ENCODE results near the gene FRMD5. TPM values are rescaled to one million over a fixed set of nuclear protein-coding genes. Genes with fewer than 3 reads are reported as not detected.

Gene FRMD5
- total and polyA plus RNA-seq, 7 donors: 0.41 to 1.8 (median 0.92) TPM

DNA sequence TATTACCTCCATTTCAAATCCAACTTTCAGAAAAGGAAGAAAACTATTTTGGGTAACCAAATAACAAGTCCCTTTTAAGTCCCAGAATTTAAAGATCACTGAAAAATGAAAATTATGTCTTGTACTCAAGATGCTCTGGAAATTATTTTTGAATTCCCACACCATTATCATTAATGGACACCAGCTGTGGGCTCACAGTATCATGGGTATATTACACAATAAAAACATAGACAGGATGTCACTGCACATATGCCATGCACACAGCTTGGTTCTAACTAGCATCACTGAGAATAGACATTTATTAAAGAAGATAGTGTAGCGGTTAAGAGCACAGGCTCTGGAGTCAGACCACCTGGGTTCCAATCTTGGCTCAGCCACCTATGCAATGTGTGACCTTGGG is 130.4 kb downstream of the FRMD5 start:
- H3K4me1 ChIP-seq: no peaks in the 10 kb centered on the region
- no peak overlapping the region for H3K4me3 ChIP-seq
- TF ChIP-seq CTCF (IDR thresholded peaks at IDR 0.05) (no peak), POLR2AphosphoS5 (IDR thresholded peaks at IDR 0.05) (no peak), EP300 (IDR thresholded peaks at IDR 0.05) (no peak), POLR2A (IDR thresholded peaks at IDR 0.05) (no peak)
- DNase-seq: no peak
- no peaks in the 10 kb centered on the region for H3K27me3 ChIP-seq
- intact Hi-C loops (cut with DNase I): no loop called here
- H3K27ac ChIP-seq: no peak overlapping the region
- WGBS, 2 donors: 98 to 100% methylated on average over 1 of the region's 1 CpG
- no peaks in the 10 kb centered on the region for H3K9me3 ChIP-seq
- H3K36me3 ChIP-seq: no peaks in the 10 kb centered on the region

DNA sequence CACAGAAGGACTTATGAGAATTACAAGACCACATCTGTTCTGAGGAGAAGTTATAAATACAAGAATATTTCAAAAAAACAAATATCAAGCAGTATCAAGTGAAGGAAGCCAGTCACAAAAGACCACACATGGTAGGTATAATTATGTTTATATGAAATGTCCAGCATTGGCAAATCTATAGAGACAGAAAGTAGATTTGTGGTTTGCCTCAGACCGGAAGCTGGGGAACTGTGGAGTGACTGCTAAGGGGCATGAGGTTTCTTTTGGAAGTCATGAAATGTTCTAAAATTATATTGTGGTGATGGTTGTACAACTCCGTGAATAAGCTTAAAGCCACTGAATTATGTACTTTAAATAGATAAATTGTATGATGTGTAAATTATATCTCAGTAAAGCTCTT is 136.9 kb downstream of the FRMD5 start:
- no peak overlapping the region for H3K27ac ChIP-seq
- DNase-seq: no peak
- 46 to 81% methylated on average over 2 of the region's 2 CpGs for WGBS, 2 donors
- no peaks in the 10 kb centered on the region for H3K27me3 ChIP-seq
- H3K4me3 ChIP-seq: no peak overlapping the region
- H3K9me3 ChIP-seq: no peaks in the 10 kb centered on the region
- TF ChIP-seq CTCF (IDR thresholded peaks at IDR 0.05) (no peak), POLR2AphosphoS5 (IDR thresholded peaks at IDR 0.05) (no peak), EP300 (IDR thresholded peaks at IDR 0.05) (no peak), POLR2A (IDR thresholded peaks at IDR 0.05) (no peak)
- intact Hi-C loops (cut with DNase I): no loop called here
- no peaks in the 10 kb centered on the region for H3K36me3 ChIP-seq
- no peaks in the 10 kb centered on the region for H3K4me1 ChIP-seq

DNA sequence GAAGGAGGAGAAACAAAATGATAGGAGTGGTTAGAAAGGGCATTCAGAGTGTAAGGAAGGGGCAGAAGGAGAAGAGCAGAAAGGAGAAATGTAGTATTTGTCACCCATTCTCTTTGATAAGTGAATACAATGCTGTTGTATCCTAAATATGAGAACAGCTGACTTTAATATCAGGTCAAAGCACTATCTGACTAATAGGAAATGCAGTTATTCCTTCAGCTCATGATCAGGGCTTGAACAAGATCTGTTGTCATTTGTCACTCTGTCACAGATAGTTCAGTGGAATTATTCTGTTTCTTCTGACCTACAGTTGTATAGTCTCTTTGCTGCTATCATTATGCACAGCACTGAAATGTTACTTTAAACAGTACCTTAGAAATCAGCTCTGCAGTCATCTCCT is 149.4 kb downstream of the FRMD5 start:
- TF ChIP-seq CTCF (IDR thresholded peaks at IDR 0.05): no peak
- no peak for TF ChIP-seq EP300 (IDR thresholded peaks at IDR 0.05)
- no peak for TF ChIP-seq POLR2A (IDR thresholded peaks at IDR 0.05)
- no peak for TF ChIP-seq POLR2AphosphoS5 (IDR thresholded peaks at IDR 0.05)
- Histone ChIP-seq H3K27me3 (no peaks in the 10 kb centered on the region), H3K4me3 (no peak overlapping the region), H3K4me1 (no peaks in the 10 kb centered on the region), H3K36me3 (no peaks in the 10 kb centered on the region), H3K27ac (no peak overlapping the region), H3K9me3 (no peaks in the 10 kb centered on the region)
- intact Hi-C loops (cut with DNase I): no loop called here
- no peak for DNase-seq

DNA sequence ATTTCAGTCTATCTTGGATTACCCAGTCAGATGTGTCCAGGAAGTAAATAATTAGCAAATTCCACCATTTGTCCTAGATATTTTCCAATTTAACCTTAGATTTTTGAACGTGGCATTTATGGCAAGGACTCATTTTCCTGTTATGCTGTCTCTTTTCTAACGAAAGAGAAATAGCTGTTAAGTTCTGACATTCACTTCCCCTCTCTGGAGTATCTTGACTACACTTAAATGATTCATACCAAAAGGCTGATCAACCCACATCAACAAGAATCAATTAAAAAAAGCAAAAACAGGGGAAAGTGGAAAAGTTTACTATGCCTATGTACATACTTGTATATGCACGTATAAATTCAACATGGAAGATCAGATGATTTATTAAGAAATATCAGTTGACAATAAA is 149.9 kb downstream of the FRMD5 start:
- TF ChIP-seq EP300 (IDR thresholded peaks at IDR 0.05): no peak
- no peak for TF ChIP-seq POLR2A (IDR thresholded peaks at IDR 0.05)
- no peak for TF ChIP-seq CTCF (IDR thresholded peaks at IDR 0.05)
- no peak for TF ChIP-seq POLR2AphosphoS5 (IDR thresholded peaks at IDR 0.05)
- intact Hi-C loops (cut with DNase I): no loop called here
- no peak for DNase-seq
- Histone ChIP-seq H3K9me3 (no peaks in the 10 kb centered on the region), H3K36me3 (no peaks in the 10 kb centered on the region), H3K27me3 (no peaks in the 10 kb centered on the region), H3K27ac (no peak overlapping the region), H3K4me1 (no peaks in the 10 kb centered on the region), H3K4me3 (no peak overlapping the region)
- WGBS, 2 donors: 56 to 65% methylated on average over 3 of the region's 3 CpGs

DNA sequence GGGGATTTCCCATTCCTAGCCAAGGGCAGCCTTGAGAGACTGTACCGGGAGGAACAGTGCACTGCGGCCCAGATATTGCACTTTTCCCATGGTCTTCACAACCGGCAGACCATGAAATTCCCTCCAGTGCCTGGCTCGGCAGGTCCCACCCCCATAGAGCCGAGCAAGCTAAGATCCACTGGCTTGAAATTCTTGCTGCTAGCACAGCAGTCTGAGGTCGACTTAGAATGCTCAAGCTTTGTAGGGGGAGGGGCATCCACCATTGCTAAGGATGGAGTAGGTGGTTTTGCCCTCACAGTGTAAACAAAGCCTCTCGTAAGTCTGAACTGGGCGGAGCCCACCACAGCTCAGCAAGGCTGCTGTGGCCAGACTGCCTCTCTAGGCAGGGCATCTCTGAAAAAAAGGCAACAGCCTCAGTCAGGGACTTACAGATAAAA is 156.3 kb downstream of the FRMD5 start:
- intact Hi-C loops (cut with DNase I): no loop called here
- peaks cover 0 to 8% (median 3%) of the 10 kb centered on the region in 4 donors for H3K4me1 ChIP-seq
- no peak for TF ChIP-seq EP300 (IDR thresholded peaks at IDR 0.05)
- TF ChIP-seq CTCF (IDR thresholded peaks at IDR 0.05): no peak
- no peak for TF ChIP-seq POLR2A (IDR thresholded peaks at IDR 0.05)
- TF ChIP-seq POLR2AphosphoS5 (IDR thresholded peaks at IDR 0.05): no peak
- no peaks in the 10 kb centered on the region for H3K27me3 ChIP-seq
- DNase-seq: no peak
- WGBS, 2 donors: 51 to 63% methylated on average over 8 of the region's 8 CpGs
- no peak overlapping the region for H3K4me3 ChIP-seq
- no peak overlapping the region for H3K27ac ChIP-seq
- no peaks in the 10 kb centered on the region for H3K9me3 ChIP-seq
- H3K36me3 ChIP-seq: no peaks in the 10 kb centered on the region

Data from sigmoid colon (tissue), 7 donors.